Stomach (tissue), 4 donors: Measurements from ENCODE around the gene LDB3.

Experiments
- CTCF ChIP-seq, 7 experiments: fragments of 450-650 bp in 4 of 7; fragments of 200-600 bp in 3 of 7; sonication (generic) in 3 of 7; IDR thresholded peaks; one replicate each; pipeline ENCODE4 v1.5.1; 2016 to 2019; ENCODE audit warnings: antibody characterized with exemption in 7 of 7, control low read depth in 2 of 7, mild to moderate bottlenecking in 1 of 7
- POLR2A ChIP-seq, 4 donors: fragments of 450-650 bp; IDR thresholded peaks; one replicate each; pipeline ENCODE4 v1.6.1; 2016; ENCODE audit warnings: antibody characterized with exemption in 4 of 4, control low read depth in 2 of 4, mild to moderate bottlenecking in 1 of 4, moderate library complexity in 1 of 4
- POLR2AphosphoS5 ChIP-seq, 3 donors: sonication (generic); formaldehyde crosslinking; IDR thresholded peaks; one replicate each; pipeline ENCODE4 v1.6.1; 2016; ENCODE audit warnings: antibody characterized with exemption in 3 of 3

GRCh38 chr10:86642021-86642420 is 26.3 kb upstream of the LDB3 start:
- TF ChIP-seq CTCF (IDR thresholded peaks at IDR 0.05) (no peak), POLR2A (IDR thresholded peaks at IDR 0.05) (no peak), POLR2AphosphoS5 (IDR thresholded peaks at IDR 0.05) (no peak)
